ENCODE measurements around the gene RINL.
"Not testable (repeated sequence)": the region's sequence is repeated elsewhere in the genome, so short reads cannot be mapped to it uniquely, and the experiment has no call there.

Gene RINL

DNA sequence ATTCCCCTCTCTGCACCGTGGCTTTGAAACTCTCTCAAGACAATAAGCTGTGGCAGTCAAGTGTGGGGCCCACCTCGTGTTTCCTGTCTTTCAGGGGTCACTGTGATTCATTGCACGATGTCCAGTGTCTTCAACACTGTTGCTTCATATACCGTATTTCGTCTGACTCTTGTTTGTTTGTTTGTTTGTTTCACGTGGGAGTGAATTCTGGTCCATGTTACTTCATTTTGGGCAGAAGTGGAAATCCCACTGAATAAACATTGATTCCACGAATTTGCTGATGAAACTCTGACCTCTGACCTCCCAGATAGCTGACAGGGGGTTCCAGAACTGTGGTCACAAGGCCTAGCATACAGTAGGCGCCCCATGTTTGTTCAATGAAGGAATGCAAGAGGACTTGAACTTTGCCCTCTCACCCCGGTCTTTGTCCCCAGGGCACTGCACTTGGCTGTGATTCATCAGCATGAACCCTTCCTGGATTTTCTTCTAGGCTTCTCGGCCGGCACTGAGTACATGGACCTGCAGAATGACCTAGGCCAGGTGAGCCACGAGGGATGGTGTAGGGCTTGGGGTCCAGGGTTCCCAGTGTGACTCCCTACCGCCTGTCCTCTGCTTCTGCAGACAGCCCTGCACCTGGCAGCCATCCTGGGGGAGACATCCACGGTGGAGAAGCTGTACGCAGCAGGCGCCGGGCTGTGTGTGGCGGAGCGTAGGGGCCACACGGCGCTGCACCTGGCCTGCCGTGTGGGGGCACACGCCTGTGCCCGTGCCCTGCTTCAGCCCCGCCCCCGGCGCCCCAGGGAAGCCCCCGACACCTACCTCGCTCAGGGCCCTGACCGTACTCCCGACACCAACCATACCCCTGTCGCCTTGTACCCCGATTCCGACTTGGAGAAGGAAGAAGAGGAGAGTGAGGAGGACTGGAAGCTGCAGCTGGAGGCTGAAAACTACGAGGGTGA lies 26.8 kb upstream of the RINL start:
- no peak for DNase-seq

DNA sequence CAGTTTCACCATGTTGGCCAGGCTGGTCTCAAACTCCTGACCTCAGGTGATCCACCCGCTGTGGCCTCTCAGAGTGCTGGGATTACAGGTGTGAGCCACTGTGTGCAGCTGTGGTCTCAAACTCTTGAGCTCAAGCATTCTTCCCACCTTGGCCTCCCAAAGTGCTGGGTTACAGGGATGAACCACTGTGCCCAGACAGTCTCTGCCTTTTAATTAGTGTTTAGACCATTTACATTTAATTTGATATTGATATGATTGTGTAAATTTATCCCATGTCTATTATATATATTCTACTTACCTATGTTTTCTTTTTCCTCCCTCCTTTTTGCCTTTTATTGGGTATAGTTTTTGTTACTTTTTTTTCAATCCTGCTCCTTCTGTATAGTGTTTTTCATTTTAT lies 23.6 kb upstream of the RINL start:
- DNase-seq: no peak

DNA sequence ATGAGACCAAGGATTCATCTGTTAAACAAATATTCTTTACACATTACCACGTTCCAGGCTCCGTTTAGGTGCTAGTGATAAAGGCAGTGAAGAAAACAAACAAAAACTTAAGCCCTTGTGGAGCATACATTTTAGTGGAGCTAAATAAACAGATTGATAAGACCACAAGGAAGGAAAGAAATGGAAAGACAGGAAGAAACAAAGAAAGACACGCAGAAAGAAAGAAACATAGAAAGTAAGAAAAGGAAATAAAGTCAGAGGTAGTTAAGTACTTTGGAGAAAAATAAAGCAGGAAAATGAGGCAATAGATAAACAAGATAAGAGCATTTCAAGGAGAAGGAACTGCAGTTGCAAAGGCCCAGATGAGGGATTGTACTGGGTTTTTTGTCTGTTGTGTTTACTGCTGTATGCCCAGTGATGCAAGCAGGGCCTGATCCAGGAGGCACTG lies 22.7 kb upstream of the RINL start:
- DNase-seq: no peak

DNA sequence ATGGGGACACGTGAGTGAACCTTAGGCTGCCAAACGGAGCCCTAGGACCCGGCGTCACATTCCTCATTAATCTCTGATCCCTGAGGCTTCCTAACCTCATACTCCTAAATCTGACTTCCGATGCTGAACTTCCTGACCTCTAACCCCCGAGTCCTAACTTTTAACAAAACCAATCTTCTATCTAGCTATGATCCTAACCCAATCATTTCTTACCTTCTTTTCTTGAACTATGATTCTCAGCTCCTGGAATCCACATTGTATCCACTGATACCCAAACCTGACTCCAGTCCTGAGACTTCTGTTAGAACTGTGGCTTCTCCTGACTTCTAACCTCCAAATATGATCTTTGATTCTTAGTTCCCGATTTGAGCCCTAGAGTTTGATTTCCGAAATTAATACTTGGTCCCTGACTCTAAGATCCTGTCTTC lies 22.1 kb upstream of the RINL start:
- DNase-seq: no peak

DNA sequence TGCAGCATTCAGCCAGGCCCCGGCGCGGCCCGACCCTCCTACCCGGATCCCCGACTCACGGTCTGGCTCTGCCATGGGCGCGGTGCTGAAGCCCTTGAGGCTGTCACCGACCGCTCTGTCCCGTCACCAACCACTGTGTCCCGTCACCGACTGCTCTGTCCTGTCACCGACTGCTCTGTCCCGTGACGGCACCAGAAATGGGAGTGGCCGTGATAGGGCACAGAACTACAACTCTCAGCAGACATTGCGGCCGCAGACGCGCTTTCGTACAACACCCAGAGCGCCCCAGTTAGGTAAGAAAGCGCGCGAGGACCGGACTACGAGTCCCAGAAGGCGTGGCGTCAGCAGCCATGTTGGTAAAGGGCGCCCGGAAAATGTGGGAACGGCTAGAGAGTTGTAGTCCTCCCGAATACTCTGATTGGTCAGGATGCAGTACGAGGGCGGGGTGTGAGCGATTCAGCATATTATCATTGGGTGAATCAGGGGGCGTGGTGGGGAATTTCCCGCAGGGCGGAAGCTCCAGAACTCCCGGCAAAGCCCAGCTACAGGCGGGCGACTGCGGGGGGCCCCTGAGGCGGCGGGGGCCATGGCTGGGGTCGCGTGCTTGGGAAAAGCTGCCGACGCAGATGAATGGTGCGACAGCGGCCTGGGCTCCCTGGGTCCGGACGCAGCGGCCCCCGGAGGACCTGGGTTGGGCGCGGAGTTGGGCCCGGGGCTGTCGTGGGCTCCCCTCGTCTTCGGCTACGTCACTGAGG lies 21.5 kb upstream of the RINL start, which contains the start of the genes NFKBIB and SIRT2:
Gene NFKBIB, plus strand, starts transcription at position 523 of the 755 bp plus-strand sequence. Its CDS starts 64 bp downstream, at position 587.
Gene SIRT2, minus strand, starts transcription at position 172 of the 755 bp plus-strand sequence. Its CDS starts 97 bp downstream, at position 75.
- peak; percentile 99 for DNase-seq

DNA sequence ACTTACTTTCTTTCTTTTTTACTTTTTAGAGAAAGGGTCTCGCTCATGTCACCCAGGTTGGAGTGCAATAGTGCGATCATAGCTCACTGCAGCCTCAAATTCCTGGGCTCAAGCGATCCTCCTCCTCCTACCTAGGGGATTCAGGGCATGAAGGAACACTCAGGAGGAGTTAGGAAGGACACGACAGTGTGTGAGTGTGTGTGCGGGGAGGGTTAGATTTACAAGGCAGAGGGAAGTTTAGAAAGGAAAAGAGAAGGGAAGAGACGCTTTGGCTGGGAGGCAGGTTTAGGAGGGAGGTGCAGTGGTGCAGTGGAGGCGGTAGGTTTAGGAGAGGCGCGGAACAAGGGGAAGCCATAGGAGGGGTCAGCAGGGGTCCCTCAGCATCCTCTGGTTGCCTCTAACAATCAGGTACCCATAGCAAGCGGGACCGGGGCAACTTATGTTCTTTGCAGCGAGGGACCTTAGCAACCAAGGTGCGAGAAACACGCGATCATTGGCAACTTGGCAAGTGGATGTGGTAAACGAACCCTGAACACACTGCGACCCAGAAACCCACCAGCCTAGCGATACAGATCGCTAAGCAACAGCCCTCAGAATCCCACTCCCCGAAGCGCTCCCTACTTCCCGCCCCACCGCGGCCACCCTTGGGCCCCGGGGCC lies 20.8 kb upstream of the RINL start:
- DNase-seq: no peak

DNA sequence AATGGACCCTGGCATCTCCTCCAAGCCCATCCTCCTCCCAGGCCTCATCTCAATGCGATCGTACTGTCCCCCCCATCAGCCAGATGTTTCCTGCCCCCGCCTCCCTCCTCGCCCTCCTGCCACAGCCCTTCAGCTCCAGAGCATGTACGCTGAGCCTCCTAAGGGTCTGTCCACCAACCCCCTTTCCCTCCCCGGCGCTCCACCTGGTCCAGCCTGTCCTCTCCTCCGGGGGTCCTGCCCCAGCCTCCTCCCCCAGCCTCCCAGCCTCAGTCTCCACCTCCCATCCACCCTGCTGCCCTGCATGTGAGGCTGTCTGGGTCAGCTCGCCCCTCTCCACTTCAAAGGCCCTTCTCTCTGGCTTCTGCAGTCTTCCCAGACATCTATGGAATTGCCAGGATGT lies 16.9 kb upstream of the RINL start:
- no peak for DNase-seq

DNA sequence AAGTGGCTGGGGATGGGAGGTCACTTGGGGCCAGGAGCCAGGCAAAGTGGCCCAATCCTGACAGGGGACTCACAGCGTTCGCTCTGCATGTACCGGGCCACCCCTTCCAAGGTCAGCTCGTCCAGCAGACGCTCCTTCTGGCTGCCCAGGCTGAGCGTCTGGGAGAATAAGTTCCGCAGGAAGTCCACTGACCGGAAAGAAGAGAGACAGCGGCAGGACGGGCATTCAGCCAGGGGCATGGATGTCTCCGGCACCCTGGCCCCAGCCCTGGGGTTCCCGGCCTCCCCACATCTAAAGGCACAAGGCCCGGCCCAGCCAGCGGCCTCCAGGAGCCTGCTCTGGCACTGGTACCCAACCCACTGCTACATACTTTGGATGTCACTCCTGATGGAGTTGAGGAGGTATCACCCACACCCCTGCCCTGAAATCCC lies 15.3 kb upstream of the RINL start:
- DNase-seq: no peak

DNA sequence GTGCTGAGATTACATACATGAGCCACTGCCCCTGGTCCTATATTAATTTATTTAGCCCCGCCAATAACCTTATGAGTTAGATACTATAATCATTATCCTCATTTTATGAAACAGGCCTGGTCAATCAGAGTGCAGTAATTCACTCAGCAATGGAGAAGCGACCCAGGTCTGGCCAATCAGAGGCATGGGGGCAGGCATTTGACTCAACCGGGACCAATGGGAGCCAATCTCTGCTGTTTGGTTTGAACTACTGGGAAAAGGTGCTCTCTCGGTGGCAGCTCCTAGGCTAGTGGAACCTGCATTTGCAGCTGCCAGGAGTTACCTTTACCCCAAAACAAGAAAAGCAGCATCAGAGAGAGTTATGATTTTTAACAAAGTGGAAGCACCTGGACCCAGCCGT lies 14.8 kb upstream of the RINL start:
- DNase-seq: no peak

DNA sequence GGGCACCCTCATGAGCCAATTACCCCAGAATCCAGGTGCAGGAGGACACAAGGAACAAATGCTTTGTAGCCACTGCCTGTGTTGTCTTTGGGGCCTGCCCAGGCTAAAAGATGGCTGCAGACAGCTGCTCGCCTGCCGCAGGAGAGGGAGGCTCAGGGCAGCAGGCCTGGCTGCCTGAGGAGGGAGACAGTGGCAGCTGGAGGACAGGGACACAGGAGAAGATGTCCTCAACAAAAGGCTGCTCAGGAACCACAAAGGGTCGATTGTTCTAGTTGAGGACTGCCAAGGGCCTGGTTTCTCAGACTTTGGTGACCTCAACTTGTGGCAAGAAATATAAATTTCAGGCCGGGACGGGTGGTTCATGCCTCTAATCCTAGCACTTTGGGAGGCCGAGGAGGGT lies 13.7 kb upstream of the RINL start:
- no peak for DNase-seq

DNA sequence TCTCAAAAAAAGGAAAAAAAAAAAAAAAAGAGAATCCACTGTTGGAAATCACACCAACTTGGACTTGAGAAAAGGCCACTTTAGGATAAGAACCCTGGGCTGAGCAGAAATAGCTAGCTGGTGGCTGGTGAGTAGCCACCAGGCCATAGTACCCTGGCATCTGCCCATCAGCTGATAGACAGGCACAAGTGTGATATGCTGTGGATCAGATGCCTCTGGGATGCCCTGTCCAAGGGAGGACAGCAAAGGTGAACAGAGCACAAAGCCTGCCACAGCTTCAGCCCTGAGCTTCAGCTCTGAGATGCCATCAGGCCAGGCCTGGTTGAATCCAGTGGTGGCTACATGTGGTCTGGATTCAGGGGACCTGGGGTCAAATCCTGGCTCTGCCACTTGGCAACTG lies 12.6 kb upstream of the RINL start:
- no peak for DNase-seq

DNA sequence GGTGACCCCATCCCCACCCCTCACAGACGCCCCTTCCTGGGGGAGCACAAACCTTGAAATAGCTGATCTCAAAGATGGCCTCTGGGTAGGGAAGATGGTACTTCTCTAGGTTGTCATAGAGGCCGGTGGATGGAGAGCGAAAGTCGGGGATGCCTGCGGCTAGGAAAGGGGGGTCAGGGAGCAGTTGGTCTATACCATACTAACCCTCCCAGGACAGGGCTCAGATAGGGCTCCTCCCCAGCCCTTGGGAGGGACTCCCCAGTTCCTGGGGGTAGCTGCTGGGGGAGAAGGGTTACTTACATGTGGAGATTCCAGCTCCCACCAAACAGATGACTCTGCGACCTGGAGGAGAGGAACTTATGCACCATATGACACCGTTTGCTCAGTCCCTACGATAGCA lies 11.7 kb upstream of the RINL start:
- no peak for DNase-seq

DNA sequence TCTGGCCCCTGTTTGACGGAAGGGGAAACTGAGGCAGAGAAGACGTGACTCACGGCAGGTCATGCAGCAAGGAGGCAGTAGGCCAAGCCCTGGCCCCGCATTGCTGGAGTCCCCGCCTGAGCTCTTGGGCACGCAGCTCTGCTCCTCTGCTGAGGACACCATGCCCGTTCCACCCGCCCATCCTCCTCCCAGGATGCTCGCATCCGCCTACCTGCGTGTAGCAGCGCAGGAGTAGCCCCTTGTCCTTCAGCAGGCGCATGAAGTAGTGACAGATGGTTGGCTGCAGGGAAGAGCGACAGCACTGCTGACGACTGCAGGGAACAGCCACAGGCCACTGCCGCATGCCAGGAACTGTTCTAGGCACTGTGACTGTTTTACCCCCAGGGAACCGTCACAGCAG lies 10.8 kb upstream of the RINL start:
- DNase-seq: no peak

DNA sequence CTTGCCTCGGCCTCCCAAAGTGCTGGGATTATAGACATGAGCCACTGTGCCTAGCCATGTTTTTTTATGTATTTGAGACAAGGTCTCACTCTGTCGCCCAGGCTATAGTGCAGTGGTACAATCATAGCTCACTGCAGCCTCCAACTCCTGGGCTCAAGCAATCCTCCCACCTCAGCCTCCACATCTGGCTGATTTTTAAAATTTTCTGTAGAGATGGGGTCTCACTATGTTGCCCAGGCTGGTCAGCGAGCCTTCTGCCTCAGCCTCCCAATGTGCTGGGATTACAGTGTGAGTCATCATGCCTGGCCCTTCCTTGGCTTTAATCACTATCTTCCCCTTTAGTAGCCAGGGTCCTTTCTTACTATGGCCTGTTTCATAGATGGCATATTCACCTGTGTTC lies 6.6 kb upstream of the RINL start:
- DNase-seq: not testable (repeated sequence)

DNA sequence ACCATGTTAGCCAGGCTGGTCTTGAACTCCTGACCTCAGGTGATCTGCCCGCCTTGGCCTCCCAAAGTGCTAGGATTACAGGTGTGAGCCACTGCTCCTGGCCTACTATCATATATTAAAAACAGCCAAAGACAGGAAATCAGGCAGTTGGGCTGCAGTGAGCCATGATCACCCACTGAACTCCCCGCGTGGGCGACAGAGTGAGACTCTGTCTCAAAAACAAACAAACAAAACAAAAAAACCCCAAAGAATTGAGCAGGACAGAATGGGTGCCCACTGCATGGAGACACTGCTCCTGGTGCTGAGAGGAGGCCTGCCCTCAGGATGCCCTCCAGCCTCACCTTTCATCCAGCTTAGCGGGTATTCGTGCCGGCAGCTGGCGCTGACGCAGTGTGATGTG lies 5.2 kb upstream of the RINL start:
- DNase-seq: no peak

DNA sequence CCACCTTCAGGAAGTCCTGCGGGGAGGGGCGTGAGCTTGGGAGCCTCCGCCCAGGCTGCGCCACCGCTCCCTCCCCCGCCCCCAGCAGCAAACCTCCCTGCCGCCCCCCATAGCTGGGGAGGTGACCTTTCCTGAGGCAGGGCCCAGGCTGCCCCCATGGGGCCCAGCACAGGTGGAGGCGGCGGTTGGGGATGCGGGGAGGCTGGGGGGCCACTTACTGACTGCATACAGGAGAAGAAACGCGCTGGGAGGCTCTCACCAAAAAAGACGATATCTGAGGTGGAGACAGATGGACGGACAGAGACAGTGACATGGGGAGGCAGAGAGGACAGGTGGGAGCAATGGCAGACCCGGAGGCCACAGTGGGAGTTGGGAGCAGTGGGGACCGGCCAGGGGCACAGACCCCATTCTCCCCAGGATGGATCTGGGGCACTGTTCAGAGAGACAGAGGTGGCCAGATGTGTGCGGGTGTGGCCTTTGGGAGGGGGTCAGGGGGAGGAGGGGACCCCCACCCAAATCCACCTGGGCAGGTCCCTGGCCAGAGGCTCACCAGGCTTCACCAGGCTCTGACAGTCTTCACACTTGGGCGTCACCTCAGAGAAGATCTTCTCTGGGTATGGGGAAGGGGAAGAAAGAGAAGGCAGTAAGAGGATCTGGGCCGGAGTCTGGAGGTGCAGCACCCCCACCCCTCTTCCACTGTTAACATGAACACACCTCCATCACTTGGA lies 3.0 kb upstream of the RINL start:
- no peak for DNase-seq

DNA sequence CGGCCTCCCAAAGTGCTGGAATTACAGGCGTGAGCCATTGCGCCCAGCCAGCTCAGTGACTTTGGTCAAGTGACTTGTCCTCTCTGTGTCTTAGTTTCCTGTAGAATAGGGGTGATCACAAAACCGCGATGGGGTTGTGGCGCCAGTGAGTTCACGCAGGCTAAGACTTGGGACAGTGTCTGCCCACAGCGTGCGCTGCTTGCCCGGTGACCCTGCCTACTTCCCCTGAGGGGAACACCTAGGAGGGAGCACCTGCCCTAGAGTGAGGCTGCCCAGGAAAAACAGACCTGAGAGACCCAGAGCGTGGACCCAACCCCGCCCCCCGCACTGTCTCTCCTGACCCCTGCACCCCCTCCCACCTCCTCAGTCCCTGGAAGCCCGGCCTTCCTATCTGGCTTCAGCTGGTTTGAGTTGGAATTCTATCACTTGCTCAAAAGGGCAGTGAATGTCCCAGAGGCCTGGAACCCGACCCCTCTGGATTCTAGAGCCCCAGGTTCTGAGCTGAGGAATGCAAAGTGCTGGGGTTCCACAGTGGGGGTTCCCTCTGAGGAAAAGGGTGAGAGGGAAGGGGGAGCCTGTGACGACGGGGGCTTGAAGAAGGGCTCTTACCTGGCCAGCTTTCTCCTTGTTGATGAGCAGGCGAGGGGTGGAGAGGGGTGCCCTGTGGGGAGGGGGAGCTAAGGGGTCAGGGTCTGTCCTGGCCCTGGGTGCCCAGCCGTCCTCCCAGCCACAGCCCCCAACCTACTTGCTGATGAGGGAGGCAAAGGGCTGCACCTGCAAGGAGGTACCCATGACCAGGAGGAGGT lies 2.2 kb upstream of the RINL start:
- DNase-seq: no peak

DNA sequence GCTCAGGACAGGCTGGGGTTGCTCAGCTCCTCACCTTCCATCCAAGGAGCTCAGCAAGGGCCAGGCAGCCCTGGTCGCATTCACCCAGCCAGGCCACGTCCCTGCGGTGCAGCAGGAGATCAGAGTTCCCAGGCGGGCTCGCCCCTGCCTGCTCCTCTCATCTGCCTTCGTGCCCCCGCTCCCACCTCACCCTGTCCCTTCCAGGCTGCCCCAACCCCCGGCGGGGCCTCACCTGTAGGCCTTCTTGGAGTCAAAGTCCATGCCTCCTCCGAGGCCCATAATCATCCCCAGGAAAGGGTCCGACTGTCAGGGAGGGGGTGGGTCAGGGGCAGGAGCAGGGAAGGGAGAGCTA lies 1.3 kb upstream of the RINL start:
- no peak for DNase-seq

DNA sequence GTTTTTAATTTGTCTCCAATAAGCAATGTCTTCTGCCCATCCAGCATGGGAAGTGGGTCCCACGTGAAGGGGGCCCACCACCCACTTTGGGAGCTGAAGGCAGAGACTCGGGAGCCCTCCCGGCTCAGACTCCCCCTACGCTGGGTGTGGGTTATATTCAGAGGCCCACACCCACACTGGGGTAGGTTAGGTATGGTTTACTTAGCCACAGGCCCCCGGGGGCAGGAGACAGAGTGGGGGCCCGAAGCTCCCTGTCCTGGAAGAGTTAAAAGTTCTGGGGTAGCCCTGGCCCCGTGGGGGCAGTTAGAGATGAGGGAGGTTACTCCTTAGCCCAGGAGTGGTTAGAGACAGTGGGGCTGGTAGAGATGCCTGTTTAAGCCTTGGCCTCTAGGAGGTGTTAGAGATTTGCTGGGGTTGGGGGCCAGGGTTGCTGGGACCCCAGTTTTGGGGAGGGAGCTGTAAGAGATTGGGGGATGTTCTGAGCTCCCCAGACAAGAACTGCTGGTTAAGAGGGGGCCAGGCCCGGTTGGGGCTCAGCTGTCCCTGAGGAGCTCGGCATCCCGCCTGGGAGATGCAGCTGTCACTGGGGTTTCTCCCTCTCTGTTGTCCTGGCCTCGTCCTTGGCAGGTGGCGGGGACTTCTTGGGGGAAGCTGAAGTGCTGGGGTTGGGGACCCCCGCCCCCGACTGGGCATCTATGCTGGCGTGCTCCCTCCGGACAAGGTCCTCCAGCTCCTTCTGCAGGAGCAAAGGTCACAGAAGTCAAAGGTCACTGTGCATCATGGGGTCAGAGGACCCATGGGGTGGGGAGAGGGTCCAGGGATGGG lies 712 bp upstream of the RINL start:
- peak in 1 of 2 experiments; percentile 48 for DNase-seq

DNA sequence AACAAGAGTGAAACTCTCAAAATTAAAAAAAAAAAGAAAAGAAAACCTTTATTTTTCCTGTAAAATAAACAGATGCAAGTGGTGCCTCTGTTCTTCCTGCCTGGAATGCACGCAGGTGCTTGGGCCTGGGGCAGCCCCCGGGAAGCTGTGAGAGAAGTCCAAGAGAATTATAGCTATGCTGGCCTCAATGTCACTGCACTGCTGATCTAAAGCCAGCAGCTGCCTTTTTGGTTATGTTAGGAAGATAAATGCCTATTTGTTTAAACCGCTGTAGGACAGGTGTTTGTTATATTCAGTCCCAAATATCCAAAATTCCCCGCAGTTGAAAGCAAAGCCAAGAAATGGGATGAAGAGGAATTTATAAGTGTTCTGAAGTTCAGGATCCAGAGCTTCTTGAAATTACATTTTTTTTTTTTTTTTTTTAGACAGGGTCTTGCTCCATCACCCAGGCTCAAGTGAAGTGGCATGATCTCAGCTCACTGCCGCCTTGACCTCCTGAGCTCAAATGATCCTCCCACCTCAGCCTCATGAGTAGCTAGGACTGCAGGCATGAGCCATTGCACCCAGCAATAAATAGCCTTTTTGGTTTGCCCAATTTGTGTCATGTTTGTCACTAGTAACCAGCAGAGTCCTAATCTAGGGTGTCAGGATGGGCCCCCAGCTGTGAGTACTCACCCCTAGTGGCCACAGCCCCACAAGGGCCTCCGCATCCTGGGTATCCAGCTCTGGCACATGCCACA lies 2.2 kb downstream of the RINL start:
- no peak for DNase-seq

All from activated T-cell treated with anti-CD3 and anti-CD28 coated beads, Interleukin-2, amount 50 U/mL, for 48 hours (primary cell).